Fibroblast of skin of left quadriceps (primary cell): ENCODE measurements around the gene SCMH1.
"Not testable (repeated sequence)": the region's sequence is repeated elsewhere in the genome, so short reads cannot be mapped to it uniquely, and the experiment has no call there.

Source experiments
- DNase-seq, 2 experiments: peaks; one replicate each; pipeline ENCODE4 v3.0.0-alpha.2; 2013; ENCODE audit warnings: low read depth in 2 of 2

Gene SCMH1

DNA sequence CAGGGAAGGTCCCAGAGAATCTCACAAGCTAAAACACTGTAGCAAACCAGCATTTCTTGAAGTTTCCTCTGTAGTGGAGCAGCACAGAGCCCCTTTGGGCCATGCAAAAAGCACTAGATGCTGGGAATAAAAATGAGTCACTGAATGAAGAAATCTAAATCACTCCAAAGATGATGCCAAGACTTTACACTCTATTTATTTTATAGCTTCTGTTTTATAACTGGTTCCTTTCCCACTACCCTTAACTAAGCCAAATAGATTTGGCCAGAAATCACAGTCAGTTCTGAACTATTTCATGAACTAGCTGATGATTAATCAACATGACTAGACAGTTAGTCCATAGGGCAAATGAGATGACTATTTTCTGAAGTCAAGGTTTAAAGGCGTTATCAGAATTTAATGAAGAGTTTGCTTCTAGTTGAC, 89.5 kb downstream of the SCMH1 start:
- DNase-seq: peak; percentile 92 to 94

DNA sequence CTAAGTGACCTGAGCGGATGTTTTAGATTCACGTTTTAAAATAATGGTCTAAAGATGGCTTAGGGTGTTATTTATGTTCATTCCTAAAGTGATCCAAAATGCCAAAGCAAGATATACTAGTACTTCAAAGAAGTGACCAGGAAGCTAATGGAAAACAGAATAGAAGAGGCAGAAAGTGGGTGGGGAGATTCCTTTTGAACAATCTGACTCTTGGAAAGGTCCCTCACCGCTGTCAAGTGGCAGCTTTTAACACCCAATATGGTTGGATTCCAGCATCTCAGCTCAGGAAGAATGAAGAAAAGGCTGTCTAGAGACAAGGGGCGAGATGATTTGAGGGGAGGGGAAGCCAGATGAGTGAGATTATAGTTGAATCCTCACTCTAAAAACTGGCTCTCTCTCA, 90.3 kb downstream of the SCMH1 start:
- DNase-seq: peak; percentile 5 to 20

- no peak for DNase-seq
Observed at GRCh38 chr1:41149570-41149969, 92.5 kb downstream of the SCMH1 start.

DNA sequence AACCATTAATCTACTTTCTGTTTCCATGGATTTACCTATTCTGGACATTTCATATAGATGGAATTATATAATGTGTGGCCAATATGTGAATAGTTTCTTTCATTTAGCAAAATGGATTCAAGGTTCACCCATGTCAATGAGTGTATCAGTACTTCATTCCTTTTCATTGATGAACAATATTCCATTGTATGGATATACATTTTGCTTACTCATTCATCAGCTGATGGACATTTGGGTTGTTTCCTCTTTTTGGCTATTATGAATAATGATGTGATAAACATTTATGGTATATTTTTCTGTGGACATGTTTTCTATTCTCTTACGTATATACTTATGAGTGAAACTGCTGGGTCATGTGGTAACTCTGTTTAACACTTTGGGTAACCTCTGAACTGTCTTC, 97.8 kb downstream of the SCMH1 start:
- DNase-seq: no peak

GRCh38 chr1:41138549-41138948, 103.6 kb downstream of the SCMH1 start:
- no peak for DNase-seq

GRCh38 chr1:41135196-41135947, 106.7 kb downstream of the SCMH1 start:
- no peak for DNase-seq

GRCh38 chr1:41134325-41134724, 107.8 kb downstream of the SCMH1 start:
- DNase-seq: not testable (repeated sequence)

DNA sequence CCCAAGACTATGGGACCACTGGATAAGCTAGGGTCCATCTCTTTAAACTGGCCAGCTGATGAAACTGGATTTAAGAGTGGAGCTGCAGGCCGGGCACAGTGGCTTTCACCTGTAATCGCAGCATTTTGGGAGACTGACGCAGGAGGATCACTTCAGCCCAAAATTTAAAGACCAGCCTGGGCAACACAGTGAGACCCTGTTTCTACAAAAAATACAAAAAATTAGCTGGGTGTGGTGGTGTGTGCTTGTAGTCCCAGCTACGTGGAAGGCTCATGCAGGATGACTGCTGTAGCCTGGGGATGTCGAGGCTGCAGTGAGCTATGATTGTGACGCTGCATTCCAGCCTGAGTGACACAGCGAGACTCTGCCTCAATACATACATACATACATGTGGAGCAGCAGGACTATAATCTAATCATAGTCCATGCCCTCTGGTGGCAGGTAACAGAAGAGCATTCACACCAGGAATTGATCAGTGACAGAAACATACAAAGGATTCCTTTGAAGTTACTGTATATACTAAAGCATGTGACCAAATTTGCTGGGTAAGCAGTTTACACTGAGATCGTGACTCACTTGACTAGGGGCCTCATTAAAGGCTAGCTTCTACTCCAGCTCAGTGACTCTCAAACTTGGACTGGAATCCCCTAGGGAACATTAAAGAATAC, 119.1 kb downstream of the SCMH1 start:
- peak; percentile 89 to 91 for DNase-seq

DNA sequence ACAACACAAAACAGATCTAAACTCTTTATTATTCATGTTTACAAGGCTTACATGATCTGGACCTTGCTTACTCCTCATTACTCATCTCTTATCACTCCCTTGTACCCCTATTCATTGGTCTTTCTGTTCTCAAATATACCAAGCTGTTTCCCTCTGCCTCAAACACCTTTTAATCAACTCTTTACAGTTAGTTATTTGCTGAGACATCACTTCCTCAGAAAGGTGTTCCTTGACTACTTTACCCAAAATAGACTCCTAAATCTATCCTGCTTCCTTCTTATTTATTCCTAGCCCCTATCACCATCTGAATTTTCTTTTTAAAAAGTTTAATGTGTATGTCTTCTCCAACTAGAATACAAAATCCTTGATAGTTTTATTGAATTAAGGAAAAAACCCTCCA, 120.0 kb downstream of the SCMH1 start:
- DNase-seq: no peak

DNA sequence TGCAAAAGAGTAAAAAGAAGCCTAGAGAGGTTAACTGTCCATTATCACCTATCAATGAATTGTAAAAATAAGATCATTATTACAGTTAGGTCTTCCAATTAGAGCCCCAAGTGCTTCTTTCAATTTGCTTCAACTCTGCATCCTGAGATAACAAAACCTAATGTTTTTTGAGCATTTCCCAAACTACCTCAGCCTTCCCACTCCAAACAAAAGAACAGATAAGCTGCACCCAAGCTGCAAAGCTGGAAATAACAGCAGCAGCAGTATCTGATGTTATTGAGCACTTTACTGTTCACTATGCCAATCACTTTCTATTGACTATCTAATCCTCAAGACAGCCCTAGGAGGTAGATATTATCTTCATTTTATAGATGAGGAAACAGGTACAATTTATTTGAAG, 123.5 kb downstream of the SCMH1 start:
- DNase-seq: no peak

GRCh38 chr1:41117241-41117640, 124.9 kb downstream of the SCMH1 start:
- DNase-seq: not testable (repeated sequence)

DNA sequence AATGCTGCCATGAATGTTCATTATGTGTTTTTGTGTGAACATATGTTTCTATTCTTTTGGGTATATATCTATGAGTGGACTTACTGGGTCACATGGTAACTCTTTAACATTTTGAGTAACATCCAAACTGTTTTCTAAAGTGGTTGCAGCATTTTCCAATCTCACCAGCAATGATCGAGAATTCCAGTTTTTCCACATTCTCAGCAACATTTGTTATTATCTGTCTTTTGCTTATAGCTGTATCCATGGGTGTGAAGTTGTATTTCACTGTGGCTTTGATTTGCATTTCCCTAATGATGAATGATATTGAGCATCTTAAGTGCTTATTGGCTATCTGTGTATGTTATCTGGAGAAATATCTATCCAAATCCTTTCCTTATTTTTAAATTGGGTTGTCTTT, 131.4 kb downstream of the SCMH1 start:
- no peak for DNase-seq

- DNase-seq: no peak
Observed at GRCh38 chr1:41110286-41110685, 131.8 kb downstream of the SCMH1 start.

DNA sequence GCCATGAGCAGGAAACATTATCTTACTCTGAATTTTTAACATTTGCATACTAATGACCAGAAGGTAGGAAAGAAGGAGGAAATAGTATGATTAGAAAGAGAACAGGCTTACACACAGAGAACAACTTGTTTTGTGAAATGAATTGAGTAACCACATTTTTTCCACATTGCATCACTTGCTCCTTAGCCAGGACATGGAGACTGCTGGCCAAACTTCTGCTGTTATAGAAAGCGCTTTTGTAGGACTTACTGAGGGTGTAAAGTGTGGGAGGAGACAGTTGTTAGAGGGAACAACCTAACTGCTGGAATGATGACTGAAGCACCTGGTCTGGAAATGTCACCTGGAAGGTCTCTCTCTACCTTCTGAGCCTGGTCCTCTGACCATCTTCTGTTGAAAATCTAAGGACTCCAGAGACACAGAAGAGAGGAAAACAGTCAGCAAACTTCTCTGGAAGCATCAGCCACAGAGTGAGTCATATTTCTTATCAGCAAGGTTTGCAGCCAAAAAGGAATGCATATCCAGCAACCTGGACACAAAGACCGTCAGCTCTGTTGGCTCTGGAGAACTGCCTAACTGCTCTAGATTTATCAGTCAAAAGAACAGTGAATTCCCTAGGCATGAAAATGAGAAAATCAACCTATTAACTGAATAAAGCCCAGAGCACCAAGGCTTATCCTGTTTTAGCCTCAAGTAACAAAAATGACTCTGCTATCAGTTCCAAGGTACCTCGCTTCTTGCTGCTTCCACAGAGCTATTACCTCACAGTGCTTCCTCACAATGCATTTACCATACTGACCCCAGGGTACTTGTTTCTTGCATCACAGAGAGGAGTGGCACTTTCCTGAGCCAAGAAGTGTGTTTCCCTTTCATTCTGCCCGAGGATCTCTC, 132.6 kb downstream of the SCMH1 start:
- DNase-seq: peak; percentile 77 to 82

DNA sequence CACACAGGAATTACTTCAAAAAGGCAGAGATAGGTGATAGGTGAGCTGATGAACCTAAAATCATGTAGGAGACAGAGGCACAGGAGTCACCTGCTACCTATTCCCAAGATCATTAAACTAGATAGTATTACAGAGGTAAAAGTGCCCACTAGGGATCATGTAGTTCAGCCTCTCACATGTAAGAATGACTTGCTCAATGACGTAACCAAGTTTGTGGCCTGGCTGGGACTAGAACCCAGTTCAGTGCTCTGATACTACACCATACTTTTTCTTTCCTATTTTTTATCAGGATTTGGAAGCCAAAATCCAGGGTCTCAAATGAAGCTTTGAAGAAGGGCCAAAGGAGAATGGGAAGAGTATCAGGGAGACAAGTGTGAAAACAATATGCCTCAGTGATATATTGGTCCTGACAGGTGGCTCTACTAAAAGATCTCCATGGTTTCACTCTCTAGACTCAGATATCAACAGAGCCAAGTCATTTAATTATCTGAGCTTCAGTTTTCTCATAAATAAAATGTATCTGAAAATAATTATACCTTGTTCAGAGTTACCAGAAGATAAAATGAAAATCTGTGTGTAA, 133.3 kb downstream of the SCMH1 start:
- no peak for DNase-seq

DNA sequence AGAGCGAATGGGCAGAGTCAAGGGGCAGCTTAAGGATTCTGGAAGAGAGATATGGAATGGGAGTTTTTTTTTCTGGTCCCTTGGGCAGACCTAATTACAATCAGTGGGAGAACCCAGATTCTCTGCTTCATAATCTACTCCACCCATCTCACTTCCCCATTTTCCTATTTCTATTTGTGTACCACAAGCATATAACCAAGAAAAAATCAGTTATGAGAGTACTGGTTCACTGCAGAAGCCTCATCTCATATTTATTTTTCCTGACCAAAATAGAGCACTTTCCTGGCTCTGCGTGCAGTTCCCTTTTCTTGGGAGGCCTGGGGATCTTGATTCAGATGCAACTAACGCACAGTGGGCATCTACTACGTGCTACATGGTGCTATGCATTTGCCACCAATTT, 138.3 kb downstream of the SCMH1 start:
- no peak for DNase-seq

- no peak for DNase-seq
Observed at GRCh38 chr1:41102653-41103052, 139.5 kb downstream of the SCMH1 start.

DNA sequence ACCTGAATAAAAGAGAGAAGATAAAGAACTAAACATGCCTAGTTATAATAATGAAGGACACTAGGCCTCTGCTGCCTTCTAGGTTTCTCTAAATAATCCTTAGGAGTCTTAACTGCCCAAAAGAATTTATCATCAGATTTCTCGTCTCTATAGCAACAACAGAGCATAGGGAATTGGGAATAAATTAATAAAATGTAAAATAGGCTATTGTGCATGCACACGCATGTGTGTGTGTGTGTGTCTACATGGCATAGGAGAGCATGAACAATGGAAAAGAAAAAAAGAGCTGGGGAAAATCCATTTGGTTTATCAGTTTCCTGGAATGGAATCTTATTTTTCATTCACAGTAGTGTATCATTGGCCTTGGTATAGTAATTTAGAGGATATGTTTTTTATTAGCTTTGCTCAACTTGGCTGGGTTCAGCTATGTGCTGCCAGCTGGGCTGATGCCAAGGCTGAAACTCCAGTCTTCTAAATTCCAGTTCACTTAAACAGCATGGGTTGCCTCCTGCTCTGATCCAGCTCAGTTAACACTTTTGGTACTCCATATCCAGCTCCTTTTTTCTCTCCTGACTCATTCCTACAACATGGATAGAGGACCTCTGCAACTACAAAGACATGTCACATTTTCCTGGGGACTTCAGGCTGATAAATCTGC, 140.0 kb downstream of the SCMH1 start:
- peak; percentile 95 to 97 for DNase-seq

DNA sequence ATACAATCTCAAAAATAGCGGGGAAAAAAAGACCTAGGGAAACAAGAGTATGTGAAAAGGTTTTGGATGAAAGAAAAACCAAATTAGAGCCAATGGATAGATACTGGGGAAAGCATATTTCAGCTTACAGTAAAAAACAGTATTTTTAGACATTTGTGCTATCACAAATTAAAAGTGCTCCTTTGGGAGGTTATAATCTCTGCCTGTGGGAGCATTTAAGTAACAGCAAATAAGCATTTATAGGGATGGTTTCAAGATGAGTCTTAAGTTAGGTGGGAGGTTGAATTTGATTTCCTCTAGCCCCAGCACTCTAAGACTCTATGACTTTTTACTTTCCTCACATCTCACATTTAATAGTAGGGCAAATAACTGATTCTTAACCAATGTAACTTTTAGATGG, 141.0 kb downstream of the SCMH1 start:
- no peak for DNase-seq

DNA sequence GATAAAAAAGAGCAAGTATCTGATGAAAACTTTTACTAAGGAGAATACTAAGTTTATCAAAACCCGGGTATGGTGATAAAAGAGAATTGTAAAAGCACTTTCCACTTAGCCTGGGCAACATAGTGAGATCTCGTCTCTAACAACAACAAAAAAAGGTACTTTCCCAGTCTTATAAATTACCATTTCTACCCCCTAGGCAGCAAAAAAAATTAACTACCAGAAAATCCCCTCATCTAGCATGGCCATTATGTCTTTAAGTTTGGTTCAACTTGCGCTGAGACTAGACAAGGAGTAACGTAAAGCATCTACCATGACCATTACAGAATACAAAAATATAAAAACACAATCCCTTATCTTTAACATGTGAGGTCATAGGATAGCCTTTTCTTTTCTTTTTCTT, 141.9 kb downstream of the SCMH1 start:
- DNase-seq: no peak

- no peak for DNase-seq
Observed at GRCh38 chr1:41098730-41099460, 143.2 kb downstream of the SCMH1 start.
